Activated CD4-positive, CD25-positive, alpha-beta regulatory T cell (primary cell): ENCODE measurements around the gene GMNC.

ENCODE experiments used
- DNase-seq, 4 experiments: peaks; one replicate each; lab custom pipeline; 2025; lab: John Stamatoyannopoulos, UW

Gene GMNC

GRCh38 chr3:190849607-190850006 is 12.9 kb downstream of the GMNC start:
- DNase-seq: no peak

DNA sequence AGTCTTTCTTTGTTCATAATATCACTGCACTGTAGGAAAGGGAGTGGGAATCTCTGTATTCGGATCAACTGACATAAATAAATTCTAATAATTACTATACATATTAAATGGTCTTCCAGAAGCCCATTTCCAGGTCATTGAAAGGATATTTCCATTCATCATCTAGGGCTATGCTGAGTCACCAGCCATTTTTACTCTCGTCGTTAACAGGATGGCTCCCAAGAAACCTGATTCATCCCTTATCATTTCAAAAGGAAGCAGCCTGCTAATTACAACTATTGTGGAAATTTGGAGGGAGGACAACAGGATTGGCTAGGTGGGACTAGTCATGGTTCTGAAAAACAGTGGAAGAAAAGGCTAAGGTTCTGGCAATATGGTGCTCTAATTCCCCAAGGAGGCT is 13.6 kb downstream of the GMNC start:
- DNase-seq: no peak

GRCh38 chr3:190847436-190847835 is 15.1 kb downstream of the GMNC start:
- no peak for DNase-seq

GRCh38 chr3:190840146-190840545 is 22.3 kb downstream of the GMNC start:
- DNase-seq: no peak

- DNase-seq: no peak
Observed at GRCh38 chr3:190831225-190831624, 31.3 kb downstream of the GMNC start.

DNA sequence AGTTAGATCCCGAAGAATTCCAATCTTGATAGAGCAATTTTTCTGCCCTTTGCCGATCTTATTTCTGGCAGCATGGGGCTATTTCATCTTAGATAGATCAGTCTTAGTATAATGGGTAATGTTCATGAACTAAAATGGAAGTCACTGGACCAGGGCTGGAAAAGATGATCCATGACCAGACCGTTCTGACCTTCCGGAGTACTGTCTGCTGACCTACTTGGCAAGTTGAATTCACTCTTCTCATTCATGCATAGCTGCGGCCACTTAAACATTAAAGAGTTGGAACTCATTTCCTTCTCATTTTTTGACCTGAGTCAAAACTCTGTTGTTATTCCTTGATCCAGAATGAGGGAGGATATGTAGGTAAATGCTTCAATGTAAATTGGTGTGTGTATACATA is 32.5 kb downstream of the GMNC start:
- DNase-seq: no peak

DNA sequence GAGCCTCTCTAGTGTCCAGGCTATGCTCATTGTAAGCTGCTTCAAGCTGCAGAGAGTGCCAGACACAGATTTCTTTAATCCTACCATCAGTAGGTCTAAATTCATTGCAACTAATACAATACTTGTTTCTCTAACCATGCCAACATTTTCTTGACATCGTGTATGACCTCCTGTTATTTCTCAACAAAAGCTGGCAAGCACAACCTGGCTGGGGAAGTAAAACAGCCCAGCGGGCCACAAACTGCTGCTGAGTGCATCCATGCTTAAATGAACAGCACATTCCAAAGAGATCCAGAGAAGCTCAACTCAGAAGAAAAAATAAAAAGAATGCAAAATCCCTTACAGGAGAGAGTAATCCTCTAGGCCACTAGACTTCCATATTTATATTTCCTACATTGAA is 36.5 kb downstream of the GMNC start:
- no peak for DNase-seq

GRCh38 chr3:190825386-190826016 is 37.0 kb downstream of the GMNC start:
- no peak for DNase-seq

- no peak for DNase-seq
Observed at GRCh38 chr3:190811775-190812480, 50.6 kb downstream of the GMNC start.

DNA sequence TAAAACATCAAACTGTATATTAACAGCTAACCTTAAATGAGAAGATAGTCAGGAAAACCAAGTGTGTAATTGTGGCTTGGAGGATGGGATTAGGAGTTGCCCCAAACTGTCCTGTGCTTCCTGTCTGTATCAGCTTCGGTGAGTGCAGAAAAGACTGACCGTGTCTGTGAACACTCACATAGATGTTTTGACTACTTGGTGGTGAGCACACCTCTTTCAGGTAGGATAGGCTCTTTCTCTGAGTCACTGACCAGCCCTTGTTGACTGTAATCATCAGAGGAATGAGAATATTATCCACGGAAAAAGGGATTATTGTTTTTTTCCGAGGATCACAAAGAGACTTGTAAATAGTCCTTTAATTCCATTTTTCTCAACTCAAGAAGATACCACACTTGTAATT is 51.5 kb downstream of the GMNC start:
- no peak for DNase-seq

- DNase-seq: no peak
Observed at GRCh38 chr3:190809351-190809750, 53.1 kb downstream of the GMNC start.

GRCh38 chr3:190807719-190808375 is 54.6 kb downstream of the GMNC start:
- DNase-seq: no peak
